GM08714 (cell line): ENCODE data around the gene HSD17B3.
"Not testable (repeated sequence)": the region's sequence is repeated elsewhere in the genome, so short reads cannot be mapped to it uniquely, and the experiment has no call there.

Source experiments
- H3K4me3 ChIP-seq: fragments of 200-500 bp; sonication (Bioruptor generic); 2 replicates; pipeline ENCODE4 v1.5.1; 2014; ENCODE audit warnings: mild to moderate bottlenecking, low read length, inconsistent platforms
- ZNF274 ChIP-seq: IDR thresholded peaks from 2 replicates; pipeline ENCODE4 v1.6.1; 2012; ENCODE audit warnings: mild to moderate bottlenecking, low read depth, low read length

HSD17B3 gene

GRCh38 chr9:96270236-96270744 lies 31.7 kb downstream of the HSD17B3 start:
- TF ChIP-seq ZNF274, result no peak
- no peak overlapping the region for H3K4me3 ChIP-seq

- no peak for TF ChIP-seq ZNF274
- no peak overlapping the region for H3K4me3 ChIP-seq
Measured at GRCh38 chr9:96258967-96259366, 43.0 kb downstream of the HSD17B3 start.

- TF ChIP-seq ZNF274, result no peak
- H3K4me3 ChIP-seq, result no peak overlapping the region
Measured at GRCh38 chr9:96256800-96257199, 45.2 kb downstream of the HSD17B3 start.

GRCh38 chr9:96255698-96256097 lies 46.3 kb downstream of the HSD17B3 start:
- no peak for TF ChIP-seq ZNF274
- no peak overlapping the region for H3K4me3 ChIP-seq

GRCh38 chr9:96253059-96253696 lies 48.8 kb downstream of the HSD17B3 start:
- no peak overlapping the region for H3K4me3 ChIP-seq

GRCh38 chr9:96251451-96251850 lies 50.5 kb downstream of the HSD17B3 start:
- TF ChIP-seq ZNF274, result no peak
- no peak overlapping the region for H3K4me3 ChIP-seq

More at GRCh38 chr9:96253059-96253696, 48.8 kb downstream of the HSD17B3 start:
- no peak for TF ChIP-seq ZNF274

- no peak for TF ChIP-seq ZNF274
- no peak overlapping the region for H3K4me3 ChIP-seq
Measured at GRCh38 chr9:96249746-96250145, 52.2 kb downstream of the HSD17B3 start.

GRCh38 chr9:96246267-96246671 lies 55.7 kb downstream of the HSD17B3 start:
- H3K4me3 ChIP-seq, result no peak overlapping the region
- TF ChIP-seq ZNF274, result no peak

GRCh38 chr9:96245399-96245798 lies 56.6 kb downstream of the HSD17B3 start:
- TF ChIP-seq ZNF274, result no peak
- no peak overlapping the region for H3K4me3 ChIP-seq

- TF ChIP-seq ZNF274, result no peak
- no peak overlapping the region for H3K4me3 ChIP-seq
Measured at GRCh38 chr9:96243778-96244177, 58.2 kb downstream of the HSD17B3 start.

GRCh38 chr9:96242811-96243210 lies 59.2 kb downstream of the HSD17B3 start:
- no peak for TF ChIP-seq ZNF274
- no peak overlapping the region for H3K4me3 ChIP-seq

GRCh38 chr9:96241391-96241809 lies 60.6 kb downstream of the HSD17B3 start:
- TF ChIP-seq ZNF274, result no peak
- H3K4me3 ChIP-seq, result no peak overlapping the region

GRCh38 chr9:96236854-96237550 lies 65.0 kb downstream of the HSD17B3 start:
- H3K4me3 ChIP-seq, result no peak overlapping the region
- TF ChIP-seq ZNF274, result no peak

- H3K4me3 ChIP-seq, result not testable (repeated sequence)
Measured at GRCh38 chr9:96236337-96236736, 65.6 kb downstream of the HSD17B3 start.

- no peak for TF ChIP-seq ZNF274
- H3K4me3 ChIP-seq, result no peak overlapping the region
Measured at GRCh38 chr9:96232539-96233241, 69.3 kb downstream of the HSD17B3 start.
